KOPT-K1 (cell line): ENCODE results near the gene ILF3.
"Not testable (repeated sequence)": the region's sequence is repeated elsewhere in the genome, so short reads cannot be mapped to it uniquely, and the experiment has no call there.

Source experiments
- H3K27ac ChIP-seq: fragments of 200-600 bp; sonication (generic); 2 replicates; pipeline ENCODE4 v1.5.1; 2016; ENCODE audit warnings: antibody characterized with exemption, mild to moderate bottlenecking, low read depth, low read length; ENCODE audit not compliant: poor library complexity, severe bottlenecking
- H3K36me3 ChIP-seq: fragments of 200-600 bp; sonication (generic); 2 replicates; pipeline ENCODE4 v1.5.1; 2017; ENCODE audit warnings: antibody characterized with exemption, mild to moderate bottlenecking, low read length, moderate library complexity; ENCODE audit not compliant: insufficient read depth
- H3K9me3 ChIP-seq: fragments of 200-600 bp; sonication (generic); 2 replicates; pipeline ENCODE4 v1.5.1; 2017; ENCODE audit warnings: antibody characterized with exemption, low read length, mild to moderate bottlenecking; ENCODE audit not compliant: insufficient read depth, poor library complexity, severe bottlenecking

ILF3 gene

DNA sequence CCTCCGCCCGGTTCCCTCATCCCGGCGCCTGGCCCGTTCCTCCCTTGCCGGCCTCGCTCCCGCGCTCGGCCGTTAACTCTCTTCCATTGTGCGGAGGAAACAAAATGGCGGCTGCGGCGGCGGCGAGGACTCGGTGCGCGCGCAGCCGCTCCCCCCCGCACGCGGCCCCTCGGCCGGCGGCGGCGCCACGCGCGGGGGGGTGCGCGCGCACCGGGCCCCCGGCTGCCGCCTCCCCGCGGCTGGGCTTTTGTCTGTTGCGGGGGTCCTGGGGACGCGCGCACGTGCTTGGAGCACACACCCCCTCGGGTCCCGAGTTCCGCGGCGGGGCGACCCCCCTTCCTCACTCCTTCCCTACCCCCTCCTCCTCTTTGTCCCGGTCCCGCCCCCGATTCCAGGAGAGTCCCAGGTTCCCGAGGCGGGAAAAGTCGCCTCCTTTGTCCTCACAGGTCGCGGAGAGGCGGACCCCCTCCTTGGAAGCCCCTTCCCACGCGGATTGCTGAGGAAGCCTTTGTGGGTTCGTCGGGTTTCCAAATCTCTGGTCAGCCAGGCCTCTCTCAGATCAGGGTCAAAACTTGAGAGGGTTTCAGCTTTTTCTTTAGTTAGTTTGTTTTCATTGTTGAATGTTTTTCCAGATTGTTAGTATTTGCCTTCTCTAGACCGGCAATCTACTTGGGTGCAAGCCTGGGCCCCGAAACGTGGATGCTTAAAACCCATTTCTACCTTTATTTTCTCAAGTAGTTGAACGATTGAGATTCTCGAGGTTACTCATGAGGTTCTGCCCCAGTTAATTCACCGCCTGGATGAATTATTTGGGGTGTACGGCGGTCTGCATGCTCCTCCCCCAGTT is 687 bp downstream of the ILF3 start:
- Histone ChIP-seq H3K36me3 (peaks cover 56% of the 10 kb centered on the region), H3K27ac (peak overlapping the region; percentile 92), H3K9me3 (no peaks in the 10 kb centered on the region)

DNA sequence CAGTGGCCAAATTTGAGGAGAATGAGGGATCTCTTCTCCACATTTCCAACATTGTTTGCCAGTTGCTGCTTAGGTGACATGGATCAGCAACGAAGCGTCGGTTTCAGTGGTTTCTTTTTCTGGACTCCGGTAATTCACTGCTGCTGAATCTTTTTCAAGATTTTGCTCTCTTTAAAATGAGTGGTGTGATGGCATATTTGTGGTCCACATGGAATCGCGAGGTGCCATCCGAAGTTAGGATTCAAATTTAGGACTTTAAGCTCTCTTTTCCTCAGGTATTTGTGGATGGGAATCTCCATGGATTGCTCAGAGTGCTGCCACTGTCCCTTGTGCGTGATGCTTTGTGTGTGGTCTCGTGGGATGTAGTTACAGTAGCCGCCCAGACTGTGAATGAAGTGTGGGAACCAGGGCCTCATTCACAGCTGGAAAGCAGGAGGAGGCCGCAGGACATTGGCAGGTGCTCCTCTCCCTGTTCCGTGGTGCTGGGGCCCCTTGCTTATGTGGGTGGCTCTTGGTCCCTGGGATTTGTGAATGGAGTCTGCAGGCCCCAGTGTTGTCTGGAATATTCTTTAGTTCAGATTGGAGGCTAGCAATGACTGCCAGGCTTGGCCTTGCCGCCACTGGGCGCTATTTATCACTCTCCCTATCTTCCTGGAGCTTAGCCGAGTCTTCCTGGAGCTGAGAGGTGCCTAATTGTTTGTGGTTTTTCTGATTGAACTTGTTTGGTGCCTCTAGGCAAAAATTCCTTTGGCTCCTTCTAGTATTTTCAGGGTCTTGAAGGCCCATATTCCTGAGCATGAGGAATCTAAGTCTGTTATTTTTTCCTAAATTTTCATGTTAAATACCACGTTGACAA is 1.5 kb downstream of the ILF3 start:
- H3K36me3 ChIP-seq, result peaks cover 64% of the 10 kb centered on the region
- no peaks in the 10 kb centered on the region for H3K9me3 ChIP-seq
- peak overlapping the region; percentile 92 for H3K27ac ChIP-seq

GRCh38 chr19:10660346-10660745 is 6.2 kb downstream of the ILF3 start:
- Histone ChIP-seq H3K27ac (no peak overlapping the region), H3K36me3 (peaks cover 81% of the 10 kb centered on the region), H3K9me3 (no peaks in the 10 kb centered on the region)

DNA sequence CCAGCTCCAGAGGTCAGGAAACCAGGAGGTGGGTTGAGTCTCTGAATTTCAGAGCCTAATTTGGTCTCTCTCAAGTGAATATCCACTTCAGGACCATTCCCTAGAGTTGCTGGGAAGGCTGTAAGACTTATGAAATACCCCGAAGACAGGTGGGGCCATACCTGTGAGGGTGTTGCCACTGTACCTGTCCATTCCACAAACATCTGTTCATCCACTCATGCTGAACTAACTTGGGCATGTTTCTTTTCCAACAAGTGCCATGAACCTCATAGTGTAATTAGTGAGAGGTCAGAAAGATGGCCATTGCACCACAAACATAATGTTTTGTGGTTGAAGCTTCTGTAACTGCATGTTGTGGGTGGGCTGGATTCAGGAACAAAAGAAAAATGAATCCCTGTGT is 7.8 kb downstream of the ILF3 start:
- H3K27ac ChIP-seq, result no peak overlapping the region
- peaks cover 77% of the 10 kb centered on the region for H3K36me3 ChIP-seq
- no peaks in the 10 kb centered on the region for H3K9me3 ChIP-seq

GRCh38 chr19:10662384-10663251 is 8.5 kb downstream of the ILF3 start:
- no peak overlapping the region for H3K27ac ChIP-seq
- H3K9me3 ChIP-seq, result no peaks in the 10 kb centered on the region
- H3K36me3 ChIP-seq, result peaks cover 77% of the 10 kb centered on the region

GRCh38 chr19:10663252-10663563 is 9.1 kb downstream of the ILF3 start:
- not testable (repeated sequence) for H3K27ac ChIP-seq, H3K9me3 ChIP-seq
- peaks cover 77% of the 10 kb centered on the region for H3K36me3 ChIP-seq

- Histone ChIP-seq H3K36me3 (peaks cover 75% of the 10 kb centered on the region), H3K27ac (no peak overlapping the region), H3K9me3 (no peaks in the 10 kb centered on the region)
Measured at GRCh38 chr19:10667867-10668266, 13.7 kb downstream of the ILF3 start.

DNA sequence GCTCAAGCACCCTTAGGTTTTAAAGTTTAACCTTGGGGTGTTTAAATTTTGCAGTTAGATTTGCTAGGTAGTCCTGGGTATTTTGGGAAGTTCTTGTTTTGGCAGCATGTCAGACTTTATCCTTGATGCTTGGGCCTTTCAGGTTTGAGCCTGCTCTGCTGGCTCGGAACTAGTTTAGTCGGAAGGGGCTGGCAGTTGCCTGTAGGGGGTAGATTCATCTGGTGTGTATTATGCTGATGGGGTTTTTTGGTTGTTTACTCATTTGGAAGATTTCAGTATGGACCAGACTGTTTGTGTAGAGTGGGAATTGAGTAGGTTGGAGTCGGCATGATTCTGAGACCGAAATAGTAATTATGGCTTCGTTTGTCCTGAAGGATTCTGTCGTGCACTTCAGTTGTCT is 15.1 kb downstream of the ILF3 start:
- H3K36me3 ChIP-seq, result peaks cover 81% of the 10 kb centered on the region
- no peak overlapping the region for H3K27ac ChIP-seq
- H3K9me3 ChIP-seq, result no peaks in the 10 kb centered on the region

DNA sequence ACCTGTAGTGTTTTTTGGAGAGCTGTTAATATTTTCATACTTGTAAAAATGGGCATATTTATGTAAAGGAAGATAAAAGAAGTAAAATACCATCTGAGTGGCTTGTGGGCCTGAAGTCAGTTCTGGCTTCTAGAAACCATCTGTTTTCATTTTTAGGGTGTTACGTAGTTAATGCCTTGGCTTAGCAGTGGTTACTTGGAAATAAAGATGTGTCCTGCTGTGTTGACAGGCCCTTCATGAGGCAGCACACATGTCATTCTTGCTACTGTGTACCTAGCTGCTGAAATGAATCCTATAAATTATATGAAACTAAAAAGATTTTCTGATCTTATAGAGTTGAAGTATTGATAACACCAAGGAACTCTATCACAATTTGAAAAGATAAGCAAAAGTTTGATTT is 16.0 kb downstream of the ILF3 start:
- no peaks in the 10 kb centered on the region for H3K9me3 ChIP-seq
- no peak overlapping the region for H3K27ac ChIP-seq
- peaks cover 91% of the 10 kb centered on the region for H3K36me3 ChIP-seq

DNA sequence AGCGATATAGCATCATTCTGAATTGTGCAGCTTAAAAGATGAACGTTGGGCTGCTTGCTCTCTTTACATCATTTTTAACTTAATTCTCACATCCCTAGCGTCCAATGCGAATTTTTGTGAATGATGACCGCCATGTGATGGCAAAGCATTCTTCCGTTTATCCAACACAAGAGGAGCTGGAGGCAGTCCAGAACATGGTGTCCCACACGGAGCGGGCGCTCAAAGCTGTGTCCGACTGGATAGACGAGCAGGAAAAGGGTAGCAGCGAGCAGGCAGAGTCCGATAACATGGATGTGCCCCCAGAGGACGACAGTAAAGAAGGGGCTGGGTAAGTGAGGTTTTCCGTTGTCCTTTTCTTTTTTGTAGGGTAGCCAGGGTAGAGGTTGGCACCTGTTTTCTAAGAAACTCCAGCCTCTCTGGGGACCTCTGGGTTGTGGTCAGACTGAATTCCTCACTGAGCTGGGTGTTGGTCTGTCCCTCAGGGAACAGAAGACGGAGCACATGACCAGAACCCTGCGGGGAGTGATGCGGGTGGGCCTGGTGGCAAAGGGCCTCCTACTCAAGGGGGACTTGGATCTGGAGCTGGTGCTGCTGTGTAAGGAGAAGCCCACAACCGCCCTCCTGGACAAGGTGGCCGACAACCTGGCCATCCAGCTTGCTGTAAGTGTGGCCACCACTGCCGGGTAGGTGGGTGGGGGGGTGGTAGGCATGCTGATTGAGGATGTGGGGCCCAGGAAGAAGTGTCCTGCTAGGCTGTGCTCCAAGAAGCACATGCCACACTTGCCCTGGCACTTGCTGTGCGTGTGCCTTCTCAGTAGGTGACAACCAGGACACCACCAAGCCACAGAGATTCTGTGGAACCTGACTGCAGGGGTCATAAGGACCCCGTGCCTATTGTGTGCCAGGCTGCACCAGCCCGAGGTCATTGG is 17.0 kb downstream of the ILF3 start:
- no peaks in the 10 kb centered on the region for H3K9me3 ChIP-seq
- peaks cover 96% of the 10 kb centered on the region for H3K36me3 ChIP-seq
- no peak overlapping the region for H3K27ac ChIP-seq

- H3K36me3 ChIP-seq, result peaks cover 96% of the 10 kb centered on the region
- H3K9me3 ChIP-seq, H3K27ac ChIP-seq: not testable (repeated sequence)
Measured at GRCh38 chr19:10671922-10672321, 17.8 kb downstream of the ILF3 start.

DNA sequence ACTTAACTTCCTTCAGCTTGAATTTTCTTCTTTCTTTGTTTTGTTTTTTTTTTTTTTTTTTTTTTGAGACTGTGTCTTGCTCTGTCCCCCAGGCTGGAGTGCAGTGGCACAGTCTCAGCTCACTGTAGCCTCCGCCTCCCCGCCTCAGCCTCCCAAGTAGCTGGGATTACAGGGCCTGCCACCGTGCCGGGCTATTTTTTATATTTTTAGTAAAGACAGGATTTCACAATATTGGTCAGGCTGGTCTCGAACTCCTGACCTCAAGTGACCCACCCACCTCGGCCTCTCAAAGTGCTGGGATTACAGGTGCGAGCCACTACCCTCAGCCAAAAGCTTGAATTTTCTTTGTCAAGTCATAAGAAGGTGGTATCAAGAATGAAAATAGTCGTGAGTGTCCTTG is 21.1 kb downstream of the ILF3 start:
- H3K9me3 ChIP-seq, H3K27ac ChIP-seq: not testable (repeated sequence)
- H3K36me3 ChIP-seq, result peaks cover 100% of the 10 kb centered on the region

GRCh38 chr19:10677751-10678150 is 23.6 kb downstream of the ILF3 start:
- Histone ChIP-seq H3K9me3 (no peaks in the 10 kb centered on the region), H3K27ac (no peak overlapping the region), H3K36me3 (peaks cover 100% of the 10 kb centered on the region)

- Histone ChIP-seq H3K27ac (no peak overlapping the region), H3K36me3 (peaks cover 100% of the 10 kb centered on the region), H3K9me3 (no peaks in the 10 kb centered on the region)
Measured at GRCh38 chr19:10678813-10679212, 24.7 kb downstream of the ILF3 start.
